Upper lobe of left lung (tissue), 6 donors: ENCODE data around the gene GAA. TPM values are rescaled to one million over a fixed set of nuclear protein-coding genes. Genes with fewer than 3 reads are reported as not detected.

Experiments used
- ATAC-seq, 2 donors: fragments of 200-7000 bp; cut with Tn5 transposase; one replicate each; pipeline ENCODE4 v1.9.1; 2022; ENCODE audit warnings: mild to moderate bottlenecking in 2 of 2, moderate library complexity in 2 of 2; ENCODE audit not compliant: low FRiP score in 2 of 2
- DNase-seq, 2 donors: peaks; one replicate each; pipeline ENCODE4 v3.0.0-alpha.2; 2019 to 2020
- H3K27ac ChIP-seq, 4 donors: fragments of 200-600 bp; sonication (generic); one replicate each; pipeline ENCODE4 v1.5.1; 2016 to 2019
- H3K27me3 ChIP-seq, 4 donors: fragments of 200-600 bp; sonication (generic); one replicate each; pipeline ENCODE4 v1.5.1; 2017 to 2019
- H3K36me3 ChIP-seq, 4 donors: fragments of 200-600 bp; sonication (generic); one replicate each; pipeline ENCODE4 v1.5.1; 2016 to 2019
- H3K4me1 ChIP-seq, 4 donors: fragments of 200-600 bp; sonication (generic); one replicate each; pipeline ENCODE4 v1.5.1; 2018 to 2019
- H3K4me3 ChIP-seq, 4 donors: fragments of 200-600 bp; sonication (generic); one replicate each; pipeline ENCODE4 v1.5.1; 2017 to 2019; ENCODE audit warnings: mild to moderate bottlenecking in 2 of 4, moderate library complexity in 1 of 4
- H3K9me3 ChIP-seq, 4 donors: fragments of 200-600 bp; sonication (generic); one replicate each; pipeline ENCODE4 v1.5.1; 2018 to 2019
- CTCF ChIP-seq, 6 experiments: fragments of 450-650 bp in 4 of 6; fragments of 200-600 bp in 2 of 6; sonication (generic) in 2 of 6; IDR thresholded peaks; one replicate each; pipeline ENCODE4 v1.5.1; 2016 to 2019; ENCODE audit warnings: antibody characterized with exemption in 6 of 6
- EP300 ChIP-seq, 4 donors: sonication (generic); formaldehyde crosslinking; IDR thresholded peaks; one replicate each; pipeline ENCODE4 v1.5.1; 2017; ENCODE audit warnings: antibody characterized with exemption in 4 of 4, control low read depth in 2 of 4
- POLR2A ChIP-seq, 4 donors: fragments of 450-650 bp; IDR thresholded peaks; one replicate each; pipeline ENCODE4 v1.5.1; 2016 to 2017; ENCODE audit warnings: antibody characterized with exemption in 4 of 4, mild to moderate bottlenecking in 2 of 4
- POLR2AphosphoS5 ChIP-seq, 2 donors: sonication (generic); formaldehyde crosslinking; IDR thresholded peaks; one replicate each; pipeline ENCODE4 v1.5.1; 2017; ENCODE audit warnings: antibody characterized with exemption in 2 of 2
- WGBS, 2 donors: methylation state at CpG; one replicate each; pipeline ENCODE4 v1.1.5; 2017 to 2018; 5-methylcytosine and 5-hydroxymethylcytosine counted together
- total RNA-seq, 6 donors: library from RNA; depleted of rRNA in 4 of 6; stranded (reverse); fragments of >200 nt in 4 of 6; gene quantifications; one replicate each; pipeline versions ENCODE4 v1.1.0 to v1.2.1, GENCODE V29; 2016 to 2021
- donor health status: DM: no; HTN: no; CAD: no; lungs with moderate emphysema.
- donor health status: DM: no; HTN: yes; CAD: no; lungs with severe emphysema.

GAA gene
- total RNA-seq, 6 donors from 2014 or later = 54.7 to 178 (median 157) TPM

GRCh38 chr17:80145076-80146075 is 44.0 kb downstream of the GAA start:
- TF ChIP-seq POLR2A (IDR thresholded peaks at IDR 0.05) (no peak), CTCF (IDR thresholded peaks at IDR 0.05) (no peak), POLR2AphosphoS5 (IDR thresholded peaks at IDR 0.05) (no peak)
- H3K36me3 ChIP-seq = peaks cover 18 to 40% (median 28%) of the 10 kb centered on the region in 4 donors
- peak overlapping the region; percentile 86 to 95 (median 88) for H3K4me3 ChIP-seq
- no peak for DNase-seq
- H3K27ac ChIP-seq = peak overlapping the region in 3 of 4 donors; percentile 92 to 98 (median 97)
- 46 to 54% methylated on average over 10 of the region's 10 CpGs for WGBS, 2 donors
- no peak for ATAC-seq
- peaks cover 21 to 41% (median 26%) of the 10 kb centered on the region in 4 donors for H3K4me1 ChIP-seq
- no peaks in the 10 kb centered on the region for H3K9me3 ChIP-seq
- no peaks in the 10 kb centered on the region for H3K27me3 ChIP-seq

GRCh38 chr17:80146121-80147034 is 45.0 kb downstream of the GAA start:
- DNase-seq = peak in 1 of 2 donors; percentile 27
- Histone ChIP-seq H3K4me3 (peak overlapping the region; percentile 86 to 95 (median 88)), H3K9me3 (no peaks in the 10 kb centered on the region), H3K27ac (peak overlapping the region; percentile 92 to 98 (median 96)), H3K36me3 (peaks cover 14 to 30% (median 22%) of the 10 kb centered on the region in 4 donors), H3K4me1 (peaks cover 21 to 41% (median 26%) of the 10 kb centered on the region in 4 donors), H3K27me3 (no peaks in the 10 kb centered on the region)
- WGBS, 2 donors = 0 to 2% methylated on average over 21 to 31 of the region's 69 CpGs
- ATAC-seq = peak in 1 of 2 donors; percentile 18
- TF ChIP-seq POLR2A (IDR thresholded peaks at IDR 0.05) (no peak), EP300 (IDR thresholded peaks at IDR 0.05) (no peak), CTCF (IDR thresholded peaks at IDR 0.05) (no peak), POLR2AphosphoS5 (IDR thresholded peaks at IDR 0.05) (no peak)

GRCh38 chr17:80147035-80147822 is 45.8 kb downstream of the GAA start, which contains the start of gene EIF4A3:
Gene EIF4A3, minus strand, starts transcription at chr17:80147128. Its CDS starts 167 bp downstream, at chr17:80146961.
- H3K9me3 ChIP-seq = no peaks in the 10 kb centered on the region
- H3K27ac ChIP-seq = peak within 1 kb of the TSS; percentile 92 to 98 (median 96)
- H3K4me3 ChIP-seq = peak within 1 kb of the TSS; percentile 86 to 100 (median 88)
- DNase-seq (peak; percentile 99), ATAC-seq (peak; percentile 97 to 98)
- H3K4me1 ChIP-seq = peaks cover 21 to 41% (median 26%) of the 10 kb centered on the region in 4 donors
- peak in 3 of 4 donors; percentile 77 to 98 (median 87) for TF ChIP-seq POLR2A (IDR thresholded peaks at IDR 0.05)
- peak in 4 of 6 experiments; percentile 13 to 45 (median 32) for TF ChIP-seq CTCF (IDR thresholded peaks at IDR 0.05)
- peak; percentile 97 to 99 for TF ChIP-seq POLR2AphosphoS5 (IDR thresholded peaks at IDR 0.05)
- peak in 1 of 4 donors; percentile 94 for TF ChIP-seq EP300 (IDR thresholded peaks at IDR 0.05)
- peaks cover 13 to 22% (median 16%) of the 10 kb centered on the region in 4 donors for H3K36me3 ChIP-seq
- no peaks in the 10 kb centered on the region for H3K27me3 ChIP-seq
- 0 to 1% methylated on average over 27 to 49 of the region's 90 CpGs for WGBS, 2 donors

GRCh38 chr17:80151333-80151732 is 50.0 kb downstream of the GAA start:
- Histone ChIP-seq H3K36me3 (no peaks in the 10 kb centered on the region), H3K27me3 (no peaks in the 10 kb centered on the region), H3K4me3 (no peak overlapping the region), H3K4me1 (peaks cover 5 to 16% (median 9%) of the 10 kb centered on the region in 4 donors), H3K27ac (no peak overlapping the region), H3K9me3 (peaks cover 0 to 9% (median 4%) of the 10 kb centered on the region in 4 donors)
- WGBS, 2 donors = 87 to 89% methylated on average over 4 to 5 of the region's 5 CpGs
- ATAC-seq (no peak), DNase-seq (no peak)
- TF ChIP-seq POLR2AphosphoS5 (IDR thresholded peaks at IDR 0.05) (no peak), POLR2A (IDR thresholded peaks at IDR 0.05) (no peak), CTCF (IDR thresholded peaks at IDR 0.05) (no peak), EP300 (IDR thresholded peaks at IDR 0.05) (no peak)
